ENCODE measurements around the gene MACF1.

DNA sequence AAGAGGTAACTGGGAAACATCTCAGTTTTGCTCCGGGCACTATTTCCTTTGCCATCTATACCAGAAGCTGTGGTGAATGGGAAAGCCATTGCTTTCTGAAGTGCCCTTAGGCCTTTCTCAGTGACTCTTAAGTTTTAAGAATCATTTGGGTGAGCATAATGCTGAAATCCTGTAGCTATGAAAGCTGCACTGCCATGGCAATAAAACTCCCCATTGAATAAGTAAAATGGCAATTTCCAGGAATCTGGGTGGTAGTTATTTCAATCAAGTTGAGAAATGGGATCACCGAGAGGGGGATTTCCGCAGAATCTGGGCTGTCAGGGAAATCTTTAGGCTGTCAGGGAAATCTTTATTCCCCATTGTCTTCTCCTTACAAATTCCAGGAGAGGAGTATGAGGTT lies 26.8 kb upstream of the MACF1 start:
- no peak for TF ChIP-seq POLR2A (IDR thresholded peaks at IDR 0.05; ENCODE audit: low read depth, low read length)
- no peak for TF ChIP-seq TAF1 (IDR thresholded peaks at IDR 0.05; ENCODE audit: borderline replicate concordance, low read depth, low read length)
